ENCODE data around the gene KCNQ1. TPM values are rescaled to one million over a fixed set of nuclear protein-coding genes. Genes with fewer than 3 reads are reported as not detected.

Gene KCNQ1
- total RNA-seq, 1 experiment from 2014 or later = 2.3 TPM

- Histone ChIP-seq H3K27ac (ENCODE audit: insufficient read length, low read depth, low read length) (no peak overlapping the region), H2BK20ac (ENCODE audit: low read depth, low read length, poor library complexity, severe bottlenecking) (no peak overlapping the region), H3K9ac (ENCODE audit: extremely low read depth, insufficient read length, low read length) (no peak overlapping the region), H2BK120ac (ENCODE audit: low read depth, low read length, poor library complexity, severe bottlenecking) (no peak overlapping the region), H3T11ph (ENCODE audit: low read length) (no peak overlapping the region), H4K20me1 (ENCODE audit: control insufficient read depth, insufficient read depth, insufficient read length) (no peaks in the 10 kb centered on the region), H3K27me3 (ENCODE audit: insufficient read depth, low read length) (peaks cover 2% of the 10 kb centered on the region; the same call in 1 of the 2 replicates), H3K4me2 (ENCODE audit: insufficient read depth, insufficient read length, low read length) (no peak overlapping the region), H2BK12ac (ENCODE audit: insufficient read length, low read depth, low read length) (no peak overlapping the region), H3K23me2 (ENCODE audit: insufficient read length, low read depth, low read length, poor library complexity, severe bottlenecking) (no peaks in the 10 kb centered on the region), H2AK5ac (ENCODE audit: insufficient read length, low read length) (no peak overlapping the region), H4K91ac (ENCODE audit: insufficient read length, low read depth, low read length) (no peak overlapping the region), H3K79me1 (ENCODE audit: insufficient read depth, low read depth, low read length, poor library complexity, severe bottlenecking) (no peaks in the 10 kb centered on the region), H3K14ac (ENCODE audit: insufficient read depth, low read length) (no peak overlapping the region; the same call in 1 of the 2 replicates), H3K56ac (ENCODE audit: insufficient read length, low read depth, low read length) (no peak overlapping the region), H3K4me1 (ENCODE audit: insufficient read depth, low read length) (no peaks in the 10 kb centered on the region), H3K9me3 (ENCODE audit: control insufficient read depth, low read depth, low read length) (no peaks in the 10 kb centered on the region), H3K4ac (ENCODE audit: low read depth, low read length) (no peak overlapping the region), H4K8ac (replicated peaks; ENCODE audit: insufficient read length, low read depth, low read length) (no peak overlapping the region), H3K18ac (ENCODE audit: insufficient read length, low read depth, low read length) (no peak overlapping the region), H4K5ac (ENCODE audit: insufficient read length, low read depth, low read length) (no peak overlapping the region), H3K23ac (ENCODE audit: insufficient read length, low read depth, low read length) (no peak overlapping the region), H2BK5ac (ENCODE audit: insufficient read length, low read length) (no peak overlapping the region), H2AFZ (ENCODE audit: low read length) (no peak overlapping the region), H2BK15ac (ENCODE audit: low read depth, low read length) (no peak overlapping the region), H3K79me2 (ENCODE audit: insufficient read depth, low read length) (no peaks in the 10 kb centered on the region)
- no peaks in the 10 kb centered on the region for H3K4me1 Mint-ChIP-seq
- no peak overlapping the region for H3K4me3 Mint-ChIP-seq
- no peaks in the 10 kb centered on the region for H3K36me3 Mint-ChIP-seq (ENCODE audit: insufficient read depth in 1 of 3, low read depth in 3 of 3)
- H3K27ac Mint-ChIP-seq = no peak overlapping the region
- WGBS (ENCODE audit: extremely low coverage, insufficient read length, low lambda C conversion rate) = no CpG with 5 or more reads among the region's 24 CpGs
- peaks cover 66% of the 10 kb centered on the region for H3K27me3 Mint-ChIP-seq (ENCODE audit: low read depth)
- no peaks in the 10 kb centered on the region for H3K9me3 Mint-ChIP-seq
- no peak for TF ChIP-seq CTCF (conservative IDR thresholded peaks at IDR 0.05)
- DNase-seq = peak; percentile 21
These were observed 73.5 kb downstream of the KCNQ1 start for GRCh38 chr11:2518111-2518982.

Measured in H9 (cell line).